Fibroblast of lung (primary cell): ENCODE data around the gene ADH5. TPM values are rescaled to one million over a fixed set of nuclear protein-coding genes. Genes with fewer than 3 reads are reported as not detected.

Source experiments
- DNase-seq, 2 donors: peaks; one replicate each; pipeline versions ENCODE4 v3.0.0 to v3.0.0-alpha.2; 2010; ENCODE audit warnings: low read depth in 2 of 2
- H2AFZ ChIP-seq: 2 replicates; pipeline ENCODE4 v1.5.1; 2012; ENCODE audit warnings: low read length, control low read depth, inconsistent platforms
- H3K27ac ChIP-seq: 2 replicates; pipeline ENCODE4 v1.5.1; 2011; ENCODE audit warnings: low read length, control low read depth; ENCODE audit not compliant: insufficient read depth
- H3K27me3 ChIP-seq: 2 replicates; pipeline ENCODE4 v1.5.1; 2011; ENCODE audit warnings: mild to moderate bottlenecking, low read length; ENCODE audit not compliant: control insufficient read depth, insufficient read depth
- H3K36me3 ChIP-seq: 2 replicates; pipeline ENCODE4 v1.5.1; 2011; ENCODE audit warnings: low read length; ENCODE audit not compliant: control insufficient read depth, insufficient read depth
- H3K4me1 ChIP-seq: 2 replicates; pipeline ENCODE4 v1.5.1; 2011; ENCODE audit warnings: low read length; ENCODE audit not compliant: control insufficient read depth, insufficient read depth; ENCODE audit errors: extremely low read depth
- H3K4me2 ChIP-seq: 2 replicates; pipeline ENCODE4 v1.5.1; 2011; ENCODE audit warnings: low read length, control low read depth; ENCODE audit not compliant: insufficient read depth; ENCODE audit errors: extremely low read depth
- H3K4me3 ChIP-seq, 4 experiments: fragments of 200-600 bp in 1 of 4; sonication (generic) in 1 of 4; replicated peaks in 1 of 4; 2 replicates each; pipeline ENCODE4 v1.5.1; 2011 to 2016; ENCODE audit warnings: low read length in 4 of 4, low read depth in 3 of 4, mild to moderate bottlenecking in 3 of 4, control low read depth in 2 of 4, inconsistent platforms in 1 of 4, mixed read lengths in 1 of 4; ENCODE audit not compliant: insufficient read depth in 1 of 4; ENCODE audit errors: control extremely low read depth in 1 of 4
- H3K79me2 ChIP-seq: 2 replicates; pipeline ENCODE4 v1.5.1; 2012; ENCODE audit warnings: mild to moderate bottlenecking, low read length, inconsistent platforms; ENCODE audit not compliant: control insufficient read depth, insufficient read depth
- H3K9ac ChIP-seq: 2 replicates; pipeline ENCODE4 v1.5.1; 2011; ENCODE audit warnings: mild to moderate bottlenecking, low read length, control low read depth; ENCODE audit not compliant: insufficient read depth
- H3K9me3 ChIP-seq: 2 replicates; pipeline ENCODE4 v1.5.1; 2012; ENCODE audit warnings: low read depth, low read length; ENCODE audit not compliant: control insufficient read depth, insufficient read depth
- H4K20me1 ChIP-seq: 2 replicates; pipeline ENCODE4 v1.5.1; 2011; ENCODE audit warnings: low read length; ENCODE audit not compliant: control insufficient read depth, insufficient read depth; ENCODE audit errors: extremely low read depth
- CTCF ChIP-seq, 2 donors: IDR thresholded peaks in 1 of 2; conservative IDR thresholded peaks in 1 of 2; 1 replicate in 1 of 2; 2 replicates in 1 of 2; pipeline ENCODE4 v1.5.1; 2011 to 2012; ENCODE audit warnings: low read length in 2 of 2, control low read depth in 1 of 2, inconsistent platforms in 1 of 2, low read depth in 1 of 2, mild to moderate bottlenecking in 1 of 2
- EZH2 ChIP-seq: IDR thresholded peaks from 2 replicates; pipeline ENCODE4 v1.5.1; 2012; ENCODE audit warnings: low read length, control low read depth, mild to moderate bottlenecking; ENCODE audit errors: missing control alignments
- polyA minus RNA-seq: library from RNA; depleted of rRNA, polyadenylated mRNA; stranded (reverse); fragments of >200 nt; gene quantifications from 2 replicates; pipeline ENCODE4 v1.2.3, GENCODE V29; 2011; ENCODE audit warnings: low replicate concordance
- polyA plus RNA-seq, 2 donors: library from polyadenylated mRNA; depleted of rRNA in 1 of 2; stranded (reverse) in 1 of 2; unstranded in 1 of 2; fragments of >200 nt; gene quantifications; 2 replicates each; pipeline ENCODE4 v1.2.1, GENCODE V29; 2011 to 2012; ENCODE audit warnings: missing spikeins in 1 of 2
- total RNA-seq: library from RNA; depleted of rRNA; stranded (reverse); fragments of >200 nt; gene quantifications from 2 replicates; pipeline ENCODE4 v1.2.1, GENCODE V29; 2014

Gene ADH5
- 270 and 307 TPM in 2 replicates for total RNA-seq
- 430 and 504 TPM in 2 replicates for polyA plus RNA-seq
- polyA plus RNA-seq (2012): 331 and 343 TPM in 2 replicates
- 121 and 152 TPM in 2 replicates for polyA minus RNA-seq

GRCh38 chr4:99088481-99089365 is at the start of gene ADH5:
TSS of gene ADH5 (minus strand) at chr4:99088788. CDS start at chr4:99088700, 88 bp downstream.
- Histone ChIP-seq H3K9ac (peak within 1 kb of the TSS; percentile 94), H3K4me3 (peak within 1 kb of the TSS; percentile 82 to 100 (median 96)), H3K4me1 (peaks cover 2% of the 10 kb centered on the region), H3K79me2 (peaks cover 60% of the 10 kb centered on the region), H4K20me1 (no peaks in the 10 kb centered on the region), H3K27me3 (no peaks in the 10 kb centered on the region), H3K9me3 (no peaks in the 10 kb centered on the region), H3K36me3 (peaks cover 5% of the 10 kb centered on the region), H2AFZ (peak within 1 kb of the TSS; percentile 66), H3K4me2 (peak within 1 kb of the TSS; percentile 95), H3K27ac (peak within 1 kb of the TSS; percentile 94)
- peak; percentile 85 to 89 for DNase-seq
- TF ChIP-seq EZH2 (no peak), CTCF (conservative IDR thresholded peaks at IDR 0.05 in 1 of 2, IDR thresholded peaks at IDR 0.05 in 1 of 2; ENCODE audit: low read depth in 1 of 2, low read length in 2 of 2) (no peak)

- TF ChIP-seq CTCF (conservative IDR thresholded peaks at IDR 0.05 in 1 of 2, IDR thresholded peaks at IDR 0.05 in 1 of 2; ENCODE audit: low read depth in 1 of 2, low read length in 2 of 2) (no peak), EZH2 (no peak)
- Histone ChIP-seq H2AFZ (no peak overlapping the region), H4K20me1 (no peaks in the 10 kb centered on the region), H3K36me3 (no peaks in the 10 kb centered on the region), H3K27ac (no peak overlapping the region), H3K4me3 (no peak overlapping the region), H3K9ac (no peak overlapping the region), H3K4me2 (no peak overlapping the region), H3K27me3 (no peaks in the 10 kb centered on the region), H3K9me3 (no peaks in the 10 kb centered on the region), H3K4me1 (no peaks in the 10 kb centered on the region), H3K79me2 (no peaks in the 10 kb centered on the region)
- DNase-seq: no peak
These were observed 47.7 kb upstream of the ADH5 start for GRCh38 chr4:99136329-99136728.

- TF ChIP-seq CTCF (conservative IDR thresholded peaks at IDR 0.05 in 1 of 2, IDR thresholded peaks at IDR 0.05 in 1 of 2; ENCODE audit: low read depth in 1 of 2, low read length in 2 of 2) (no peak), EZH2 (no peak)
- Histone ChIP-seq H4K20me1 (no peaks in the 10 kb centered on the region), H3K27ac (no peak overlapping the region), H3K9ac (no peak overlapping the region), H3K9me3 (no peaks in the 10 kb centered on the region), H2AFZ (no peak overlapping the region), H3K4me3 (no peak overlapping the region), H3K4me2 (no peak overlapping the region), H3K79me2 (no peaks in the 10 kb centered on the region), H3K36me3 (no peaks in the 10 kb centered on the region), H3K4me1 (no peaks in the 10 kb centered on the region), H3K27me3 (no peaks in the 10 kb centered on the region)
- DNase-seq: no peak
These were observed 47.1 kb upstream of the ADH5 start for GRCh38 chr4:99135541-99136162.
